ENCODE measurements around the gene TAGLN.

DNA sequence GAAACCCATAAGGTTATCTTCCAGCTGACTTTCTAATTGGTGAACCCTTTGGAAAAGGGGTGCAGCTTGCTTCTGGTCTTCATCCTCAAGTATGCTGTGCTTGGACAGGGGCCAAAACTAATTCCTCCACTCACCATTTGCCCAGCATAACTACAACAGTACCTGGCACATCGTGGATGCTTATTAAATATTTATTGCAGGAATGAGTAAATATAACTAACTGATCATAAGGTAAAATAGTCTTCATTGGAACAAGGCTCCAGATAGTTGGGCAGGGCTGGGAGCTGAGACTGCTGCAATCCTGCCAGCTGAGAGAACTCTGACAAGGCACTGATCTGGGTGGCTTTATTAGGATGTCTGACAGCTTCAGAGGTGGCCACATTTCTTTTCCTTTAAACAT lies 23.0 kb upstream of the TAGLN start:
- TF ChIP-seq ELF4 (IDR thresholded peaks at IDR 0.05): no peak
- TF ChIP-seq SP1 (IDR thresholded peaks at IDR 0.05): no peak
- no peak for TF ChIP-seq LEF1 (IDR thresholded peaks at IDR 0.05; ENCODE audit: borderline replicate concordance)
- no peak for TF ChIP-seq ARNT (IDR thresholded peaks at IDR 0.05)
- TF ChIP-seq BHLHE40 (IDR thresholded peaks at IDR 0.05; ENCODE audit: borderline replicate concordance): no peak
